IMR-90 (cell line): Measurements from ENCODE around the gene IGF2R. TPM values are rescaled to one million over a fixed set of nuclear protein-coding genes. Genes with fewer than 3 reads are reported as not detected.

Source experiments
- ATAC-seq: fragments of 200-7000 bp; cut with Tn5 transposase; 2 replicates; pipeline ENCODE4 v1.9.1; 2020; ENCODE audit warnings: low read depth, mild to moderate bottlenecking, moderate library complexity
- BruUV-seq: library from RNA; stranded (reverse); fragments of 400-500 nt; replicated peaks from 2 replicates; lab custom pipeline; 2021; lab: Mats Ljungman, UMichigan
- CTCF ChIA-PET: fragments of 300-600 bp; formaldehyde crosslinking; extraction: SDS; loops from one replicate; lab custom pipeline; 2021; ENCODE audit warnings: antibody characterized with exemption; lab: Yijun Ruan, JAX
- POLR2A ChIA-PET: fragments of 300-600 bp; sonication (Branson Sonifier 250); formaldehyde crosslinking; loops from one replicate; lab custom pipeline; 2022; ENCODE audit warnings: antibody characterized with exemption; ENCODE audit not compliant: unreplicated experiment; lab: Charles Lee
- DNase-seq: peaks from one replicate; pipeline ENCODE4 v3.0.0; 2013
- H2AFZ ChIP-seq: replicated peaks from 2 replicates; pipeline ENCODE3; 2013; ENCODE audit warnings: low read length, mild to moderate bottlenecking; ENCODE audit not compliant: poor library complexity
- H2AK5ac ChIP-seq: 2 replicates; pipeline ENCODE4 v1.6.1; 2013; ENCODE audit warnings: low read depth, low read length, inconsistent platforms
- H2AK9ac ChIP-seq: replicated peaks from 2 replicates; pipeline ENCODE3; 2013; ENCODE audit warnings: mild to moderate bottlenecking, low read depth, low read length, moderate library complexity; ENCODE audit not compliant: poor library complexity
- H2BK120ac ChIP-seq: 2 replicates; pipeline ENCODE4 v1.6.1; 2013; ENCODE audit warnings: low read depth, low read length, inconsistent platforms
- H2BK15ac ChIP-seq: 3 replicates; pipeline ENCODE4 v1.6.1; 2013; ENCODE audit warnings: low read depth, low read length, inconsistent platforms
- H2BK20ac ChIP-seq: 2 replicates; pipeline ENCODE4 v1.6.1; 2013; ENCODE audit warnings: low read depth, mild to moderate bottlenecking, inconsistent platforms, low read length, moderate library complexity
- H2BK5ac ChIP-seq: 2 replicates; pipeline ENCODE4 v1.6.1; 2013; ENCODE audit warnings: mild to moderate bottlenecking, low read depth, low read length, inconsistent platforms; ENCODE audit not compliant: poor library complexity, severe bottlenecking
- H3K14ac ChIP-seq: replicated peaks from 2 replicates; pipeline ENCODE4 v1.6.1; 2013; ENCODE audit warnings: low read depth, low read length, inconsistent platforms
- H3K18ac ChIP-seq: 2 replicates; pipeline ENCODE4 v1.6.1; 2013; ENCODE audit warnings: low read depth, low read length, control low read depth
- H3K23ac ChIP-seq: 2 replicates; pipeline ENCODE4 v1.6.1; 2013; ENCODE audit warnings: low read depth, low read length, inconsistent platforms
- H3K27ac ChIP-seq: 2 replicates; pipeline ENCODE4 v1.5.1; 2013; ENCODE audit warnings: mild to moderate bottlenecking, control low read depth, low read length; ENCODE audit not compliant: insufficient read depth
- H3K27me3 ChIP-seq: 2 replicates; pipeline ENCODE4 v1.6.1; 2013; ENCODE audit warnings: low read length; ENCODE audit not compliant: control insufficient read depth, insufficient read depth
- H3K36me3 ChIP-seq: 2 replicates; pipeline ENCODE4 v1.6.1; 2013; ENCODE audit warnings: low read length, mixed read lengths; ENCODE audit not compliant: control insufficient read depth, insufficient read depth
- H3K4ac ChIP-seq: 2 replicates; pipeline ENCODE4 v1.6.1; 2013; ENCODE audit warnings: low read depth, low read length, inconsistent platforms
- H3K4me1 ChIP-seq: 2 replicates; pipeline ENCODE4 v1.6.1; 2013; ENCODE audit warnings: low read length, mixed read lengths; ENCODE audit not compliant: control insufficient read depth, insufficient read depth
- H3K4me2 ChIP-seq: 2 replicates; pipeline ENCODE4 v1.6.1; 2013; ENCODE audit warnings: low read depth, mild to moderate bottlenecking, control low read depth, low read length, moderate library complexity
- H3K4me3 ChIP-seq: 2 replicates; pipeline ENCODE4 v1.5.1; 2013; ENCODE audit warnings: low read depth, mild to moderate bottlenecking, control low read depth, low read length, moderate library complexity; ENCODE audit not compliant: insufficient read depth
- H3K56ac ChIP-seq: 2 replicates; pipeline ENCODE4 v1.6.1; 2013; ENCODE audit warnings: low read length, inconsistent platforms; ENCODE audit not compliant: insufficient read depth; ENCODE audit errors: extremely low read depth
- H3K79me1 ChIP-seq, 2 experiments: 2 replicates each; pipeline ENCODE4 v1.6.1; 2013; ENCODE audit warnings: low read length in 2 of 2, inconsistent platforms in 1 of 2, low read depth in 1 of 2
- H3K9ac ChIP-seq: 2 replicates; pipeline ENCODE4 v1.6.1; 2013; ENCODE audit warnings: low read depth, low read length, control low read depth
- H3K9me1 ChIP-seq: 2 replicates; pipeline ENCODE4 v1.6.1; 2013; ENCODE audit warnings: low read length, inconsistent platforms; ENCODE audit not compliant: insufficient read depth
- H3K9me3 ChIP-seq: 2 replicates; pipeline ENCODE4 v1.6.1; 2013; ENCODE audit warnings: low read length; ENCODE audit not compliant: control insufficient read depth, insufficient read depth
- H4K20me1 ChIP-seq: 2 replicates; pipeline ENCODE4 v1.6.1; 2013; ENCODE audit warnings: low read length, inconsistent platforms; ENCODE audit not compliant: insufficient read depth
- H4K5ac ChIP-seq: 2 replicates; pipeline ENCODE4 v1.6.1; 2013; ENCODE audit warnings: mild to moderate bottlenecking, low read depth, low read length, control low read depth
- H4K8ac ChIP-seq, 2 experiments: 2 replicates each; pipeline ENCODE4 v1.6.1; 2013; ENCODE audit warnings: low read depth in 2 of 2, low read length in 2 of 2, control low read depth in 1 of 2, inconsistent platforms in 1 of 2
- H4K91ac ChIP-seq: 2 replicates; pipeline ENCODE4 v1.6.1; 2013; ENCODE audit warnings: low read depth, low read length, inconsistent platforms; ENCODE audit not compliant: insufficient read depth
- BHLHE40 ChIP-seq: fragments of 150-350 bp; IDR thresholded peaks from 2 replicates; pipeline ENCODE4 v1.6.1; 2016; ENCODE audit warnings: mild to moderate bottlenecking, low read depth, low read length
- WGBS, 2 experiments: methylation state at CpG; one replicate each; pipeline versions ENCODE4 v1.1.5 to v1.1.7; 2013; ENCODE audit warnings: missing lambda C conversion rate in 2 of 2; ENCODE audit not compliant: insufficient read length in 1 of 2; ENCODE audit errors: extremely low coverage in 2 of 2; 5-methylcytosine and 5-hydroxymethylcytosine counted together
- dilution Hi-C: fragments of 300-500 bp; cut with HindIII; formaldehyde crosslinking; loops from one replicate; pipeline ENCODE4 v1.14.3; 2018; ENCODE audit warnings: low sequenced_read_pairs; ENCODE audit not compliant: unreplicated experiment
- in situ Hi-C: fragments of 300-500 bp; cut with MboI; formaldehyde crosslinking; loops from 3 replicates; pipeline ENCODE4 v1.14.3; 2019; ENCODE audit warnings: low sequenced_read_pairs, inconsistent platforms, mixed read lengths
- intact Hi-C: fragments of 100-400 bp; cut with micrococcal nuclease; formaldehyde crosslinking; loops from 2 replicates; pipeline ENCODE4 v1.10.0; 2022
- polyA plus RNA-seq, 3 experiments: library from polyadenylated mRNA; depleted of rRNA; stranded (reverse); fragments of >200 nt; gene quantifications; 2 replicates each; pipeline ENCODE4 v1.2.3, GENCODE V29; 2012; ENCODE audit warnings: low replicate concordance in 1 of 3
- total RNA-seq: library from RNA; depleted of rRNA; stranded (reverse); fragments of >200 nt; gene quantifications from 2 replicates; pipeline ENCODE4 v1.2.3, GENCODE V29; 2012

The IGF2R gene
- total and polyA plus RNA-seq, 2 of the 4 experiments (the other 2 are of a cell fraction): 33.2 to 41.4 TPM

GRCh38 chr6:160048471-160048870 is 79.6 kb downstream of the IGF2R start:
- no peak overlapping the region for H2BK15ac ChIP-seq
- H3K9me1 ChIP-seq: 0 out of 2 replicates have a peak, but pooled peaks cover 3% of the 10 kb centered on the region
- ATAC-seq (no peak), DNase-seq (no peak)
- no peak overlapping the region for H3K18ac ChIP-seq
- ChIA-PET CTCF (no interaction called here), POLR2A (no interaction called here)
- H2AK9ac ChIP-seq: no peak overlapping the region
- H4K8ac ChIP-seq: no peak overlapping the region
- no peak overlapping the region for H2BK120ac ChIP-seq
- no peak overlapping the region for H3K4me3 ChIP-seq
- no peak overlapping the region for H3K23ac ChIP-seq
- no peaks in the 10 kb centered on the region for H3K27me3 ChIP-seq
- no peak for TF ChIP-seq BHLHE40
- 93% methylated on average over 3 of the region's 6 CpGs; no CpG with 5 or more reads in 1 of the 2 experiments for WGBS, 2 experiments
- peaks cover 66% of the 10 kb centered on the region for H3K36me3 ChIP-seq
- intact Hi-C loops (no loop called here), dilution Hi-C loops (no loop called here), in situ Hi-C loops (loop anchor here (10.0 kb wide), 1 partner anchor 184 kb away; no protein-coding TSS in a partner anchor)
- no peak overlapping the region for H4K5ac ChIP-seq
- H3K56ac ChIP-seq: no peak overlapping the region
- H4K91ac ChIP-seq: no peak overlapping the region
- H2AK5ac ChIP-seq: no peak overlapping the region
- no peak overlapping the region for H3K4me2 ChIP-seq
- no peaks in the 10 kb centered on the region for H3K9me3 ChIP-seq
- no peak overlapping the region for H2BK20ac ChIP-seq
- H3K4ac ChIP-seq: no peak overlapping the region
- BruUV-seq: no TSS peak
- H3K9ac ChIP-seq: no peak overlapping the region
- no peak overlapping the region for H2AFZ ChIP-seq
- H3K4me1 ChIP-seq: no peaks in the 10 kb centered on the region
- H4K20me1 ChIP-seq: no peaks in the 10 kb centered on the region
- H3K27ac ChIP-seq: no peak overlapping the region
- H3K14ac ChIP-seq: no peak overlapping the region
- H3K79me1 ChIP-seq: peaks cover 0 to 25% of the 10 kb centered on the region in 2 experiments; a peak in 3 of 4 replicates
- no peak overlapping the region for H2BK5ac ChIP-seq
